CD14-positive monocyte (primary cell): Measurements from ENCODE around the gene HAUS5. TPM values are rescaled to one million over a fixed set of nuclear protein-coding genes. Genes with fewer than 3 reads are reported as not detected.
"Not testable (repeated sequence)": the region's sequence is repeated elsewhere in the genome, so short reads cannot be mapped to it uniquely, and the experiment has no call there.

Experiments used
- DNase-seq, 3 donors: peaks; one replicate each; pipeline ENCODE4 v3.0.0-alpha.2; 2011 to 2022
- H2AFZ ChIP-seq: 2 replicates; pipeline ENCODE4 v1.6.0; 2012; ENCODE audit warnings: mild to moderate bottlenecking, low read depth, low read length, inconsistent platforms; ENCODE audit not compliant: insufficient read depth, poor library complexity, severe bottlenecking
- H3K27ac ChIP-seq, 2 donors: 1 replicate in 1 of 2; 2 replicates in 1 of 2; pipeline ENCODE4 v1.5.1; 2012 to 2013; ENCODE audit warnings: low read length in 2 of 2, control low read depth in 1 of 2, inconsistent platforms in 1 of 2, low read depth in 1 of 2, mild to moderate bottlenecking in 1 of 2
- H3K27me3 ChIP-seq, 2 donors: one replicate each; pipeline versions ENCODE4 v1.6.0 to v1.6.1; 2011 to 2013; ENCODE audit warnings: low read length in 2 of 2; ENCODE audit not compliant: control insufficient read depth in 2 of 2, insufficient read depth in 2 of 2
- H3K36me3 ChIP-seq, 2 donors: replicated peaks in 1 of 2; 1 replicate in 1 of 2; 2 replicates in 1 of 2; pipeline versions ENCODE4 v1.5.1 to v1.6.1; 2012 to 2013; ENCODE audit warnings: low read length in 2 of 2, control low read depth in 1 of 2, inconsistent platforms in 1 of 2, mild to moderate bottlenecking in 1 of 2; ENCODE audit not compliant: insufficient read depth in 2 of 2, control insufficient read depth in 1 of 2
- H3K4me1 ChIP-seq, 2 donors: 1 replicate in 1 of 2; 2 replicates in 1 of 2; pipeline versions ENCODE4 v1.5.1 to v1.6.1; 2012 to 2013; ENCODE audit warnings: low read length in 2 of 2, control low read depth in 1 of 2, inconsistent platforms in 1 of 2, mild to moderate bottlenecking in 1 of 2, moderate library complexity in 1 of 2; ENCODE audit not compliant: insufficient read depth in 2 of 2, control insufficient read depth in 1 of 2
- H3K4me2 ChIP-seq: replicated peaks from 2 replicates; pipeline ENCODE3; 2012; ENCODE audit warnings: low read length, moderate library complexity, mild to moderate bottlenecking; ENCODE audit not compliant: poor library complexity, severe bottlenecking; ENCODE audit errors: extremely low read depth
- H3K4me3 ChIP-seq, 3 experiments: fragments of 200-600 bp in 1 of 3; sonication (generic) in 1 of 3; replicated peaks in 1 of 3; 1 replicate in 2 of 3; 2 replicates in 1 of 3; pipeline ENCODE4 v1.5.1; 2011 to 2013; ENCODE audit warnings: low read length in 3 of 3, mild to moderate bottlenecking in 3 of 3, control low read depth in 2 of 3, low read depth in 2 of 3, inconsistent platforms in 1 of 3, moderate library complexity in 1 of 3
- H3K79me2 ChIP-seq: 2 replicates; pipeline ENCODE4 v1.6.0; 2012; ENCODE audit warnings: mild to moderate bottlenecking, control low read depth, inconsistent platforms, low read length, moderate library complexity; ENCODE audit not compliant: insufficient read depth
- H3K9ac ChIP-seq: 2 replicates; pipeline ENCODE4 v1.6.0; 2017; ENCODE audit warnings: low read length, mild to moderate bottlenecking; ENCODE audit not compliant: insufficient read depth, poor library complexity, severe bottlenecking
- H3K9me3 ChIP-seq, 2 donors: replicated peaks in 1 of 2; 1 replicate in 1 of 2; 2 replicates in 1 of 2; pipeline versions ENCODE4 v1.5.1 to v1.6.1; 2012 to 2013; ENCODE audit warnings: low read length in 2 of 2, control low read depth in 1 of 2; ENCODE audit not compliant: control insufficient read depth in 1 of 2, insufficient read depth in 1 of 2
- H4K20me1 ChIP-seq: 2 replicates; pipeline ENCODE4 v1.6.0; 2012; ENCODE audit warnings: mild to moderate bottlenecking, low read length, control low read depth, moderate library complexity; ENCODE audit not compliant: insufficient read depth
- H3K27ac Mint-ChIP-seq, 7 donors: one replicate each; pipeline ENCODE4 v1.8.0; 2020; ENCODE audit warnings: mild to moderate bottlenecking in 7 of 7, mixed read lengths in 7 of 7, moderate library complexity in 6 of 7, inconsistent platforms in 2 of 7
- H3K27me3 Mint-ChIP-seq, 3 donors: one replicate each; pipeline ENCODE4 v1.8.0; 2021 to 2022; ENCODE audit warnings: low read depth in 3 of 3, mild to moderate bottlenecking in 3 of 3, mixed read lengths in 3 of 3, moderate library complexity in 3 of 3, inconsistent platforms in 1 of 3
- H3K36me3 Mint-ChIP-seq, 2 donors: one replicate each; pipeline ENCODE4 v1.8.0; 2020; ENCODE audit warnings: mixed read lengths in 2 of 2, inconsistent platforms in 1 of 2, mild to moderate bottlenecking in 1 of 2
- H3K4me1 Mint-ChIP-seq: one replicate; pipeline ENCODE4 v1.8.0; 2020; ENCODE audit warnings: mild to moderate bottlenecking, mixed read lengths
- H3K4me3 Mint-ChIP-seq, 2 donors: one replicate each; pipeline ENCODE4 v1.8.0; 2020; ENCODE audit warnings: mild to moderate bottlenecking in 2 of 2, mixed read lengths in 2 of 2, moderate library complexity in 1 of 2
- H3K9me3 Mint-ChIP-seq, 7 donors: one replicate each; pipeline ENCODE4 v1.8.0; 2020 to 2022; ENCODE audit warnings: mixed read lengths in 7 of 7, mild to moderate bottlenecking in 6 of 7, moderate library complexity in 6 of 7, inconsistent platforms in 2 of 7
- CTCF ChIP-seq: fragments of 200-600 bp; IDR thresholded peaks from one replicate; pipeline ENCODE4 v1.8.0; 2022; ENCODE audit warnings: antibody characterized with exemption, mild to moderate bottlenecking
- WGBS: methylation state at CpG from one replicate; pipeline ENCODE4 v1.1.5; 2013; ENCODE audit warnings: missing lambda C conversion rate; ENCODE audit not compliant: insufficient coverage; 5-methylcytosine and 5-hydroxymethylcytosine counted together
- intact Hi-C, 2 donors: fragments of 100-400 bp; cut with micrococcal nuclease; formaldehyde crosslinking; loops; one replicate each; pipeline versions ENCODE4 v1.15.0 to v1.15.1; 2023
- polyA plus RNA-seq, 3 donors: library from polyadenylated mRNA; depleted of rRNA in 1 of 3; unstranded in 2 of 3; stranded (reverse) in 1 of 3; fragments of 300-500 nt in 2 of 3; fragments of >200 nt in 1 of 3; fragmentation: Illumina TruSeq in 2 of 3; gene quantifications; 1 replicate in 2 of 3; 2 replicates in 1 of 3; pipeline ENCODE4 v1.2.3, GENCODE V29; 2012 to 2021

HAUS5 gene
- polyA plus RNA-seq, 3 donors: 0.94 to 6.3 (median 0.99) TPM

GRCh38 chr19:35648017-35648961 is 35.8 kb downstream of the HAUS5 start, which contains the start of gene COX6B1:
COX6B1 (plus strand) TSS chr19:35648323; CDS start chr19:35651244, 2,921 bp downstream.
- Histone ChIP-seq H3K36me3 (peaks cover 11 to 20% of the 10 kb centered on the region in 2 donors), H3K79me2 (peaks cover 32% of the 10 kb centered on the region), H3K9ac (peak within 1 kb of the TSS; percentile 82), H3K27me3 (no peaks in the 10 kb centered on the region), H3K4me3 (peak within 1 kb of the TSS; percentile 58 to 91 (median 66)), H3K4me2 (peak within 1 kb of the TSS; percentile 96), H3K9me3 (no peaks in the 10 kb centered on the region), H3K27ac (peak within 1 kb of the TSS; percentile 63 to 91), H4K20me1 (peaks cover 20% of the 10 kb centered on the region), H2AFZ (peak within 1 kb of the TSS; percentile 89), H3K4me1 (peaks cover 35 to 45% of the 10 kb centered on the region in 2 donors)
- no peak for TF ChIP-seq CTCF
- Mint-ChIP-seq H3K4me3 (peak within 1 kb of the TSS; percentile 96 to 97), H3K9me3 (no peaks in the 10 kb centered on the region), H3K27me3 (peaks cover 0 to 1% (median 0%) of the 10 kb centered on the region in 3 donors), H3K27ac (peak within 1 kb of the TSS; percentile 90 to 97 (median 93)), H3K36me3 (peaks cover 11 to 28% of the 10 kb centered on the region in 2 donors), H3K4me1 (peaks cover 39% of the 10 kb centered on the region)
- DNase-seq: peak; percentile 95 to 98 (median 96)
- intact Hi-C loops: loop anchor here (5.0 to 10.0 kb wide), 2 partner anchors 36 to 97 kb away; partner anchors contain the start of genes HAUS5 (in 1 of the 2), IGFLR1 (in 1 of the 2), LIN37 (in 1 of the 2) and PSENEN (in 1 of the 2)
- under 1% methylated on average over 41 of the region's 46 CpGs for WGBS

GRCh38 chr19:35650581-35650980 is 38.0 kb downstream of the HAUS5 start:
- peaks cover 26% of the 10 kb centered on the region for H3K4me1 Mint-ChIP-seq
- DNase-seq: no peak
- peaks cover 26 to 51% of the 10 kb centered on the region in 2 donors for H3K36me3 Mint-ChIP-seq
- WGBS: 27% methylated on average over 5 of the region's 9 CpGs
- peaks cover 17 to 22% of the 10 kb centered on the region in 2 donors for H3K4me1 ChIP-seq
- peaks cover 0 to under 1% (median 0%) of the 10 kb centered on the region in 3 donors for H3K27me3 Mint-ChIP-seq
- H3K27ac Mint-ChIP-seq: peak overlapping the region in 3 of 7 donors; percentile 23 to 60 (median 46)
- peaks cover 37% of the 10 kb centered on the region for H4K20me1 ChIP-seq
- H3K9ac ChIP-seq: no peak overlapping the region
- no peak for TF ChIP-seq CTCF
- H3K36me3 ChIP-seq: peaks cover 29 to 39% of the 10 kb centered on the region in 2 donors
- H3K27ac ChIP-seq: no peak overlapping the region
- no peaks in the 10 kb centered on the region for H3K9me3 Mint-ChIP-seq
- no peak overlapping the region for H3K4me2 ChIP-seq
- H3K9me3 ChIP-seq: no peaks in the 10 kb centered on the region
- no peaks in the 10 kb centered on the region for H3K27me3 ChIP-seq
- H2AFZ ChIP-seq: no peak overlapping the region
- intact Hi-C loops: no loop called here
- H3K4me3 ChIP-seq: no peak overlapping the region
- H3K79me2 ChIP-seq: peaks cover 32% of the 10 kb centered on the region
- no peak overlapping the region for H3K4me3 Mint-ChIP-seq

- DNase-seq, H3K9ac ChIP-seq, H3K27me3 Mint-ChIP-seq, H2AFZ ChIP-seq, H3K9me3 ChIP-seq, H3K4me3 ChIP-seq, H3K9me3 Mint-ChIP-seq, H3K27ac Mint-ChIP-seq, intact Hi-C loops, H3K27ac ChIP-seq, H3K27me3 ChIP-seq, H3K4me1 ChIP-seq, H3K4me2 ChIP-seq, H3K4me3 Mint-ChIP-seq: not testable (repeated sequence)
- peaks cover 12% of the 10 kb centered on the region for H3K4me1 Mint-ChIP-seq
- WGBS: 98% methylated on average over 5 of the region's 6 CpGs
- Histone ChIP-seq H3K36me3 (peaks cover 69 to 78% of the 10 kb centered on the region in 2 donors), H4K20me1 (peaks cover 51% of the 10 kb centered on the region), H3K79me2 (peaks cover 15% of the 10 kb centered on the region)
- peaks cover 57 to 89% of the 10 kb centered on the region in 2 donors for H3K36me3 Mint-ChIP-seq
Measured at GRCh38 chr19:35654828-35655227, 42.3 kb downstream of the HAUS5 start.
